ENCODE measurements around the gene DLX2.

DNA sequence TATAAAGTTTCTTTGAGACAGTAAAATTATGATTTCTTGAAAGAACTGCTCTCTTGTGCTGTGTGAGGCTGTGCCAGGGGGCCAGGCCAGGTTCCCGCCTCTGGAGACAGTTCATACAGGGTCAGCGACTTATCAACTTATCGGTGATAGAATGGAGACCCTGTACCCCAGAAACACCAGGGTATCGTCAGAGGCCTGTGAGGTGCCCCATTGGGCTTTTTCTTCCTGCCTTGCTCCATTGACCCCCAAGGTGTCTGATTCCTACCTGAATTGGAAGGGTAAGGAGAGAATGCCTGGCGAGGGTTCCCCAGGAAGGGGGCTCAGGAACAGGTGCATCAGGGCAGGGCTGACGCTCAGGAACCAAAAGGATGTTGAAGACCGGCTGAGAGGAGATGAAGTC is 13.1 kb downstream of the DLX2 start:
- TF ChIP-seq, protein P1, sequence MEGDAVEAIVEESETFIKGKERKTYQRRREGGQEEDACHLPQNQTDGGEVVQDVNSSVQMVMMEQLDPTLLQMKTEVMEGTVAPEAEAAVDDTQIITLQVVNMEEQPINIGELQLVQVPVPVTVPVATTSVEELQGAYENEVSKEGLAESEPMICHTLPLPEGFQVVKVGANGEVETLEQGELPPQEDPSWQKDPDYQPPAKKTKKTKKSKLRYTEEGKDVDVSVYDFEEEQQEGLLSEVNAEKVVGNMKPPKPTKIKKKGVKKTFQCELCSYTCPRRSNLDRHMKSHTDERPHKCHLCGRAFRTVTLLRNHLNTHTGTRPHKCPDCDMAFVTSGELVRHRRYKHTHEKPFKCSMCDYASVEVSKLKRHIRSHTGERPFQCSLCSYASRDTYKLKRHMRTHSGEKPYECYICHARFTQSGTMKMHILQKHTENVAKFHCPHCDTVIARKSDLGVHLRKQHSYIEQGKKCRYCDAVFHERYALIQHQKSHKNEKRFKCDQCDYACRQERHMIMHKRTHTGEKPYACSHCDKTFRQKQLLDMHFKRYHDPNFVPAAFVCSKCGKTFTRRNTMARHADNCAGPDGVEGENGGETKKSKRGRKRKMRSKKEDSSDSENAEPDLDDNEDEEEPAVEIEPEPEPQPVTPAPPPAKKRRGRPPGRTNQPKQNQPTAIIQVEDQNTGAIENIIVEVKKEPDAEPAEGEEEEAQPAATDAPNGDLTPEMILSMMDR (conservative IDR thresholded peaks at IDR 0.05), result no peak
- no peak for TF ChIP-seq EZH2 (IDR thresholded peaks at IDR 0.05; ENCODE audit: low read depth)

Data from PC-9 (cell line).